ENCODE results near the gene CCHCR1. TPM values are rescaled to one million over a fixed set of nuclear protein-coding genes. Genes with fewer than 3 reads are reported as not detected.
"Not testable (repeated sequence)": the region's sequence is repeated elsewhere in the genome, so short reads cannot be mapped to it uniquely, and the experiment has no call there.

Gene CCHCR1
- total RNA-seq, 2 experiments from 2014 or later, result 17.5 to 18.2 TPM

DNA sequence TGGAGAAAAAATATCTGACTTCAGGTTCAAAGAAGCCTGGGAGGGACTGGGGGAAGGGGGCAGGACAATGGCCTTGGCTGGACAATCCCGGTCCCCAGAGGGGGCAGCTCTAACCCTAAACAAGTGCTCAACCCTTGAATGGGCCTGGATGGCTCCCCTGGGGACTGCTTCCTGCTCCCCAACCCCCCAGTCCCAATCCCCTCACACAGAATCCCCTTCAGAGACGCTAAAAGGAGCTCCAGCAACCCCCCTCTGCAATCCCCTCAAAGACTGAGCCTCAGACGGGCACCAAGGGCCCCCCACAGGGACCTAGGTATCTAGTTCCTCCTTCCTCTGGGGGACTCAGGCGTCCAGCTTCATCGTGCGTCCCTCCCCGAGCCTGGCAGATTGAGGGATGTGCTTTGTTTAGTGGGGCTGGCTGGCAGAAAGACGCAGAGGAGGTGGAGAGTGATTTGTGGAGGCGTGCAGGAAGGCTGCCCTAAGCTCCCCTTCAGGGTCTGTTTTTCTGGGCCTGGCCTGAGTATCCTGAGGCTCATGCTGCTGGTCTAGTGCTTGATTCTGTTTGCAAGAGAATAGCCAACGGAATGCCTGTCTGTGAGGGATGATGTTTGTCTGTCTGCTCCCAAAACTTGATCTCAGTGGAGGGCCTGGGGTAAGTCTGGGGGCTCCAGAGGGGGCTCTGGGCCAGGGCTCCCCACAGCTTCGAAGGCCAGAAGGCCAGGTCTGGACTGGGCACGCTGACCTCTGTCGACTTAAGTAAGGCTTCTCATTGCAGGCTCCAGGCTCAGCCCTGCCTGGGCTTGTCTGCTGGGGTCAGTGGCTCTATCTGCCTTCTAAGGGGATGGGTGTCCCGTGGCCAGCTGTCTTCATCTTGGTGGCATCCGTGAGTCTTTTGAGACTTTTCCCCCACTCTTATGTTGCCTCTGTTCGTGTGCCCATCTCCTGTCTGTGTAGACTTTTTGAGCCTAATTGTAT is 14.6 kb upstream of the CCHCR1 start:
- no peak for ATAC-seq (ENCODE audit: poor library complexity)
- intact Hi-C loops (cut with DNase I, micrococcal nuclease), result no loop called here
- DNase-seq, result no peak
- H3K4me1 ChIP-seq (ENCODE audit: insufficient read depth, low read length), result no peaks in the 10 kb centered on the region
- H3K9me3 Mint-ChIP-seq, result no peaks in the 10 kb centered on the region
- H3K27ac Mint-ChIP-seq, result no peak overlapping the region
- TF ChIP-seq, protein P1, sequence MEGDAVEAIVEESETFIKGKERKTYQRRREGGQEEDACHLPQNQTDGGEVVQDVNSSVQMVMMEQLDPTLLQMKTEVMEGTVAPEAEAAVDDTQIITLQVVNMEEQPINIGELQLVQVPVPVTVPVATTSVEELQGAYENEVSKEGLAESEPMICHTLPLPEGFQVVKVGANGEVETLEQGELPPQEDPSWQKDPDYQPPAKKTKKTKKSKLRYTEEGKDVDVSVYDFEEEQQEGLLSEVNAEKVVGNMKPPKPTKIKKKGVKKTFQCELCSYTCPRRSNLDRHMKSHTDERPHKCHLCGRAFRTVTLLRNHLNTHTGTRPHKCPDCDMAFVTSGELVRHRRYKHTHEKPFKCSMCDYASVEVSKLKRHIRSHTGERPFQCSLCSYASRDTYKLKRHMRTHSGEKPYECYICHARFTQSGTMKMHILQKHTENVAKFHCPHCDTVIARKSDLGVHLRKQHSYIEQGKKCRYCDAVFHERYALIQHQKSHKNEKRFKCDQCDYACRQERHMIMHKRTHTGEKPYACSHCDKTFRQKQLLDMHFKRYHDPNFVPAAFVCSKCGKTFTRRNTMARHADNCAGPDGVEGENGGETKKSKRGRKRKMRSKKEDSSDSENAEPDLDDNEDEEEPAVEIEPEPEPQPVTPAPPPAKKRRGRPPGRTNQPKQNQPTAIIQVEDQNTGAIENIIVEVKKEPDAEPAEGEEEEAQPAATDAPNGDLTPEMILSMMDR (IDR thresholded peaks at IDR 0.05), result no peak
- no peak overlapping the region for H3K4me3 Mint-ChIP-seq
- H3K36me3 Mint-ChIP-seq (ENCODE audit: low read depth), result no peaks in the 10 kb centered on the region
- H3K36me3 ChIP-seq (ENCODE audit: insufficient read depth, low read length), result no peaks in the 10 kb centered on the region
- H3K27me3 ChIP-seq (ENCODE audit: control insufficient read depth in 1 of 2, insufficient read depth in 2 of 2, low read length in 2 of 2), result no peaks in the 10 kb centered on the region
- no peak overlapping the region for H3K27ac ChIP-seq (ENCODE audit: low read depth in 1 of 2, low read length in 2 of 2)
- no peaks in the 10 kb centered on the region for H3K27me3 Mint-ChIP-seq
- H3K4me1 Mint-ChIP-seq (ENCODE audit: low read depth), result no peaks in the 10 kb centered on the region
- H3K4me3 ChIP-seq (ENCODE audit: low read length), result no peak overlapping the region
- ChIA-PET CTCF (no interaction called here), POLR2A (no interaction called here)
- H3K9me3 ChIP-seq (ENCODE audit: control insufficient read depth in 1 of 2, insufficient read depth in 1 of 2, low read length in 2 of 2), result no peaks in the 10 kb centered on the region

DNA sequence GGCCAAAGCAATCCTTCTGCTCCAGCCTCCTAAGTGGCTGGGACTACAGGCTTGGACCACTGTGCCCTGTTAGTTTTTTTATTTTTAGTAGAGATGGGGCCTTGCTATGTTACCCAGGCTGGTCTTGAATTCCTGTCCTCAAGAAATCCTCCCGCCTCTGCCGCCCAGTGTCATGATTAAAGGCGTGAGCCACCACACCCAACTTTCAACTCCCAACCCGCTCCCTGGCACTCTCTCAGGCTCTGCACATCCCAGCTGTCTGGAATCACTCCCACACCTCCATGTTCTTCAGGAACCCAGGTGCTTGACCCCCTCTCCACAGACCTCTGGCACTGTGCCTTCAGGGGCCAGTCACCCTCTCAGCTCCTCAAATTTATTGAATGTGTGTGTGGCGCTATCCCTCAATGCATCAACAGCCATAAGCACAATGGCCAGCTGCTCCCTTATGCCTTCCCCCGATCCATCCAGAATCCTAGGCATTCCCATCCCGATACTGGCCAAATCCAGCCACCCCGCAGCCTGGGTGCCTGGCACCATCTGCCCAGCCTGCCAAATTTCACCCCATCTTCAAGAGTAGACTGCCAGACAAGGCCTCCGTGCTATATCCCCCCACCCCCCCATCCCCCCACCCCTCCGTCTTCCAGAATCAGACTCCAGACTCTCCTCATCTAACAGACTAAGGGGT is 13.5 kb upstream of the CCHCR1 start:
- Mint-ChIP-seq H3K4me1 (ENCODE audit: low read depth) (no peaks in the 10 kb centered on the region), H3K27ac (no peak overlapping the region), H3K27me3 (no peaks in the 10 kb centered on the region), H3K9me3 (no peaks in the 10 kb centered on the region), H3K36me3 (ENCODE audit: low read depth) (no peaks in the 10 kb centered on the region), H3K4me3 (no peak overlapping the region)
- H3K27me3 ChIP-seq (ENCODE audit: control insufficient read depth in 1 of 2, insufficient read depth in 2 of 2, low read length in 2 of 2), result no peaks in the 10 kb centered on the region
- intact Hi-C loops (cut with DNase I, micrococcal nuclease), result no loop called here
- no peak overlapping the region for H3K27ac ChIP-seq (ENCODE audit: low read depth in 1 of 2, low read length in 2 of 2)
- ChIA-PET CTCF (no interaction called here), POLR2A (no interaction called here)
- ATAC-seq (ENCODE audit: poor library complexity), result no peak
- no peaks in the 10 kb centered on the region for H3K9me3 ChIP-seq (ENCODE audit: control insufficient read depth in 1 of 2, insufficient read depth in 1 of 2, low read length in 2 of 2)
- H3K4me3 ChIP-seq (ENCODE audit: low read length), result no peak overlapping the region
- TF ChIP-seq, protein P1 (IDR thresholded peaks at IDR 0.05), result no peak
- DNase-seq, result no peak
- H3K36me3 ChIP-seq (ENCODE audit: insufficient read depth, low read length), result no peaks in the 10 kb centered on the region
- H3K4me1 ChIP-seq (ENCODE audit: insufficient read depth, low read length), result no peaks in the 10 kb centered on the region

DNA sequence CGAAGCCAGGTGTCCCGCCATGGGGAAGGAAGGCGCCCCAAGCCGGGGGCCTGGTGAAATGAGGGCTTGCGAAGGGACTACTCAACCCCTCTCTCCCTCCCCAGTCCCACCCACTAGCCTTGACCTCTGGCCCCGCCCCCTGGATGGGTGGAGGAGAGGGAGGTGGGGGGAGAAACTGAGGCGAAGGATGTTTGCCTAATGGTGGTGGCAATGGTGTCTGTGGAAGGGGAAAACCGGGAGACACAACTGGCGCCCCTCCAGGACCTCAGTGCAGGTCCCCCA is 12.9 kb upstream of the CCHCR1 start, which contains the start of gene POU5F1:
Gene POU5F1, minus strand, starts transcription at position 83 of the 282 bp plus-strand sequence. Its CDS starts 62 bp downstream, at position 21.
- intact Hi-C loops (cut with DNase I, micrococcal nuclease), result no loop called here
- H3K9me3 ChIP-seq (ENCODE audit: control insufficient read depth in 1 of 2, insufficient read depth in 1 of 2, low read length in 2 of 2), result no peaks in the 10 kb centered on the region
- H3K36me3 Mint-ChIP-seq (ENCODE audit: low read depth), result no peaks in the 10 kb centered on the region
- no peak within 1 kb of the TSS for H3K4me3 ChIP-seq (ENCODE audit: low read length)
- no peak within 1 kb of the TSS for H3K27ac Mint-ChIP-seq
- DNase-seq (no peak), ATAC-seq (ENCODE audit: poor library complexity) (no peak)
- H3K9me3 Mint-ChIP-seq, result no peaks in the 10 kb centered on the region
- H3K27me3 Mint-ChIP-seq, result no peaks in the 10 kb centered on the region
- TF ChIP-seq, protein P1 (IDR thresholded peaks at IDR 0.05), result no peak
- ChIA-PET CTCF (no interaction called here), POLR2A (no interaction called here)
- H3K4me1 Mint-ChIP-seq (ENCODE audit: low read depth), result no peaks in the 10 kb centered on the region
- no peaks in the 10 kb centered on the region for H3K4me1 ChIP-seq (ENCODE audit: insufficient read depth, low read length)
- no peaks in the 10 kb centered on the region for H3K36me3 ChIP-seq (ENCODE audit: insufficient read depth, low read length)
- no peaks in the 10 kb centered on the region for H3K27me3 ChIP-seq (ENCODE audit: control insufficient read depth in 1 of 2, insufficient read depth in 2 of 2, low read length in 2 of 2)
- no peak within 1 kb of the TSS for H3K27ac ChIP-seq (ENCODE audit: low read depth in 1 of 2, low read length in 2 of 2)
- no peak within 1 kb of the TSS for H3K4me3 Mint-ChIP-seq

DNA sequence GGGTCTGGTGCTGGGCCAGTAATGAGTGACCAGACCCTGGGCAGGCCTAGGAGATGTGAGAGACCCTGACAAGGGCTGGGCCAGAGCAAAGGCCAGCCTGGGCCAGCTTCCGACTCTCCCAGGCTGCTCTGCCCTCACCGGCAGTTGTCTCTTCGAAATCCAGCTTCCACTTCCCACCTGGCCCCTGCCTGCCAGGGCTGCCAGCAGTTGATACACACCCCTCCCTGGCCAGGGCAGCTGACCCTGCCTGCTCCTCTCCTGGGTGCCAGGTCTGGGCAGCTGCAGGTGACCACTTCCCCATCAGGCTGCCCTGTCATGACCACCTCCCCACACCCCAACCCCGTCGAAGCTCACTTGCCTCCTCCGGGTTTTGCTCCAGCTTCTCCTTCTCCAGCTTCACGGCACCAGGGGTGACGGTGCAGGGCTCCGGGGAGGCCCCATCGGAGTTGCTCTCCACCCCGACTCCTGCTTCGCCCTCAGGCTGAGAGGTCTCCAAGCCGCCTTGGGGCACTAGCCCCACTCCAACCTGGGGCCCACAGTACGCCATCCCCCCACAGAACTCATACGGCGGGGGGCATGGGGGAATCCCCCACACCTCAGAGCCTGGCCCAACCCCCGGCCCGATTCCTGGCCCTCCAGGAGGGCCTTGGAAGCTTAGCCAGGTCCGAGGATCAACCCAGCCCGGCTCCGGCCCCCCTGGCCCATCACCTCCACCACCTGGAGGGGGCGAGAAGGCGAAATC is 12.4 kb upstream of the CCHCR1 start:
- H3K4me3 Mint-ChIP-seq; H3K36me3 Mint-ChIP-seq (ENCODE audit: low read depth): not testable (repeated sequence)

More for the DNA sequence above, 12.4 kb upstream of the CCHCR1 start:
- H3K4me1 ChIP-seq (ENCODE audit: insufficient read depth, low read length); intact Hi-C loops (cut with DNase I, micrococcal nuclease); H3K4me3 ChIP-seq (ENCODE audit: low read length); DNase-seq; H3K36me3 ChIP-seq (ENCODE audit: insufficient read depth, low read length); H3K27ac ChIP-seq (ENCODE audit: low read depth in 1 of 2, low read length in 2 of 2); H3K9me3 ChIP-seq (ENCODE audit: control insufficient read depth in 1 of 2, insufficient read depth in 1 of 2, low read length in 2 of 2); H3K27ac Mint-ChIP-seq; H3K4me1 Mint-ChIP-seq (ENCODE audit: low read depth); H3K27me3 Mint-ChIP-seq; CTCF ChIA-PET; ATAC-seq (ENCODE audit: poor library complexity); H3K27me3 ChIP-seq (ENCODE audit: control insufficient read depth in 1 of 2, insufficient read depth in 2 of 2, low read length in 2 of 2); H3K9me3 Mint-ChIP-seq; POLR2A ChIA-PET: not testable (repeated sequence)
